HG02973 (cell line): ENCODE measurements around the gene TFG.

Source experiments
- ATAC-seq: cut with Tn5 transposase; IDR thresholded peaks from one replicate; pipeline ENCODE4 v1.9.1; 2021; ENCODE audit warnings: moderate library complexity; ENCODE audit not compliant: unreplicated experiment

The TFG gene

DNA sequence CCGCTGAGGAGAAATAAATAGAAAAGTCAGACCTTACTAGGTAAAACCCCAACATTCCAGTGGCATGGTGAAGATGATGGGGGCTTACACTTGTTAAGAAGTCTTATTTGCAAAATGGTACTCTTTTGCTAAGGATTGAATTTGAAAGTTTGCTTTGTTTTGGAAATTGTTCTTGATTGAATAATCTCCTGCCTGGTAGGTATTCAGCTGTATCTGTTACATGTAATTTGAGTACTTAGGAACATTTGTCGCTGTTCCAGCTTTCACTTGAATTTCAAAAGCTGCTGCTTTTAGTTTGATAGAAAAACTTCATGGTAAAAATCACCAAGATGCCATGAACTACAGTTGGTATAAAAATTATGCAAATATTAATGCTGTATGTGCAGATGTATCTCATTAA lies 44.6 kb downstream of the TFG start:
- no peak for ATAC-seq

DNA sequence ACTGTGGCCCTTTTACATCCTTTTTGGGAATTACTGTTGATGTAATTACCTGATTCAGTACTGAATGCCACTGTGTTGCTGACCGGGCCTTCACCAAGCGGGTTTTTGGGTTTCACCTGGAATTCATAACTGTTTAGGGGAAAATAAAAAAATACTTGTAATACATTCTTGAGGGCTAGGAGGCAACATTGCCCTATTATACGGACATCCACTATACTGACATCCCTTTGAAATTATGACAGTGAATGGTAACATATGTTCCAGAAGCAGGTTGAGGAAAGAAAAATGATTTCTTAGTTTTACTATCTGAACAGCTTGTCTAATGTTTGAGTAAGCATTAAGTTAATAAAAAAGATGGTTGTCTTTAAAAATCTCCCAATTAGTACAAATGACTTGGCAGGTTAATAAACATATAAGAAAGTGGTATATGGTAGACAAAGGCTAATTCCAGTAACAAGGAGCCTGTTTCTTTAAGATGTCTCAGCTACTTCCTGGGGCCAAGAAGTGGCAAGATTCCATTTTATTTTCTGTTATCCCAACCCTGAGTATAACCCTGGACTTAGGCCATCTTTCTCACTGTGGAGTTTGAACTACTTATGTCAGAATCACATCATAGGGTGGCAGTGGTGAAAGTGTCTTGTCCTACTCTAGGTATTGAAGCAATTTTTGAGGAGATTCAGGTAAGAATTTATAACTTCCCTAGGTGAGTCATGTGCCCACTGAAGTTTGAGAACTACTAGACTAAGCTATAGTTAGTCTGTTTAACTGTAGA lies 45.5 kb downstream of the TFG start:
- ATAC-seq, result no peak

DNA sequence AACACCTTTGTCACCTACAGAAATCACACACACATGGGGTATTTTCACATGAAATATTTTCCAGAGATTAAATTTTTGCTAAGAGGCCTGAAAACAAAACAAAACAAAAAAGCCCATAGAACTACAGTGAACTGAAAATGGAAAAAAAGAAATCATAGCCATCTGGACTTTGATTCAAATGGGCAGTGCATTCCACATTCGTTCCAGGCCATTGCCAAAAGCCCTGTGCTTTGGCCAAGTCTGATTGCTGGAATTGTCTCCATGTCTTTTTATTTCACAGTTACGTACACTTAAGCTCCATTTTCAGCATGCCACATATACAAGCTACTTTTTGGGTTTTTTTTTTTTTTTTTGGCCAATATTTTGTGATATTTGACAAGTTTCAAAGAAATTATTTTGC lies 47.1 kb downstream of the TFG start:
- ATAC-seq, result no peak

DNA sequence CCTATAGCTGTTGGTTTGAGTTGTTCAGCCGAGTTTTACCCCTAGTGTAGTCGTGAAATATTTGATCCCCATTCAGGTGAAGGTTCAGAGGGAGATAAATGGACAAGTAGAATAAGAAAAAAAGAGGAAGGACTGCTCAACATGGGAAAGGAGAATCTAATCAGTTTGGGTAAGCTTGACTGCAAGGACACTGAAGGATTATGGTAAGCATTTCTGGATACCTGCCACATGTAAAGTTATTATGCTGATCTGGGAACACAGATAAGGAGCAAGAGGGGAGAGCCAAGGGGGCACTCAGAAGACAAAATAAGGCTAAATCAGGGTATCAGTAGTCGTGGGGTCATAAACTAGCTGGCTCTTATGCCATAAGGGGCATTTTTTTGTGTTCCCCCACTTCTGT lies 49.9 kb downstream of the TFG start:
- no peak for ATAC-seq

DNA sequence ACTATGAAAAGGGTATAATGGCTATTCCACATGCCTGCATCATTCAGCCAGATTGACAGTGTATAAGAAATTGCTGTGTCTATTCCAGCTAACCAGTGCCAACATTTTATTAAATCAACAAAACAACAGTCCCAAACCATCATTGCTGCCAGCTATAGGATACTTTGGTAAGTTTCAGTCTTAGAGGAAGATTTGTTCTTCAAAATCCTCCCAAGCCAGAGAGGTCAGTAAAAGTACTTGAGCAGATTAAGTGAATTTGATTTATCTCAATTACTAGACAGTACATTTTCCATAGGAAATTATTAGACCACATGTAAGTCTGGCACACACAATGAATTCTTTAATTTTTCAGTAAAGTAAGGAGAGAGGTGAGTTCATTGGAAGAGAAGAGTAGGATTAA lies 50.7 kb downstream of the TFG start:
- no peak for ATAC-seq

DNA sequence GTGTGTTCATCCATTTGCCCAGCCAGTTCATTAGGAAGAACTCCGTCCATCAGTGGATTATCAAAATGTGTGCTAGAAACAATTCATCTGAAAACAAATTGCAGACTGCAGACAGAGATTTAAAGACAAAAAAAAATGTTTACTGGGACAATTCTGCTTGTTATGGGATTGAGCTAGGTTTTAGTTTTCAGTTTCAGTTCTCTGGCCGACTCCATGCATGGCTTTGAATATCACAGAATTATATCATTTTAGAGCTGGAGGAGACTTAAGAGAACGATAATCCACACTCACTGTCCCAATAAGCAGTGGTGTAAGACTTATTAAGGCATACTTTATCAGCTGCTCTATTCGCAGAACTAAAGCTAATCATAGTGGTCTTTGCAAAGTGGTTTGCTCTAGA lies 51.1 kb downstream of the TFG start:
- no peak for ATAC-seq

DNA sequence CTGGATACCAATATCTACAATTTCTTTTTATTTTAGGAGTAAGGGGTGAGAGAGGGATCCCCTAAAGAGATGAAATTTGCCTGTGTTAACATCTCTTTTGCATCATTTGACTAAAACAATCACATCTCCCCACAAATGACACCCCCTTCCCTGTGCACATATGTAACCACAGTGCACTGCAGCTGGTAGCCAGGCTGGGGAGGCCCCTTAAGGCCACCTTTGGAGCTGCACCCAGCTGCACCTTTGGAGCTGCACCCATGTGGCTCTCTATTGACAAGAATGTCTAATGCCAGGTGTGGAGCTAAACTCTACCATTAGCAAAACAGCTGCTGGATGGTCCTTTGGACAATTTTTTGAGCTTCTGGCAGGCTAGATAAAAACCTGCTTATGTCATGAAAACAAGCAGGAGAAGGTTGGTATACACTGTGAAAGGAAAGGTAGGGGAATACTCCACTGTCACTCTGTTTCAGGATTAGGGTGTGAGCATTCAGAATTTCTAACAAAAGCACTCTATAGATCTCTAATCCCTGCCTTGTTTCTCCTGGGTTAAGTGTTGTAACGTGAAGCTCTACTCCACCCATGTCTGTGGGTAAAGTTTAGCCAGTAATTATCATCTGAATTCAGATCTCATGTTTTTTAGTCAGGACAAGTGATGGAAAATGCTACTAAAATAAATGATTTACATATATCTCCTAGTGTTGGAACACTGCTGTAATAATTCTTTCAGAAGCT lies 52.1 kb downstream of the TFG start:
- peak; percentile 77 for ATAC-seq

DNA sequence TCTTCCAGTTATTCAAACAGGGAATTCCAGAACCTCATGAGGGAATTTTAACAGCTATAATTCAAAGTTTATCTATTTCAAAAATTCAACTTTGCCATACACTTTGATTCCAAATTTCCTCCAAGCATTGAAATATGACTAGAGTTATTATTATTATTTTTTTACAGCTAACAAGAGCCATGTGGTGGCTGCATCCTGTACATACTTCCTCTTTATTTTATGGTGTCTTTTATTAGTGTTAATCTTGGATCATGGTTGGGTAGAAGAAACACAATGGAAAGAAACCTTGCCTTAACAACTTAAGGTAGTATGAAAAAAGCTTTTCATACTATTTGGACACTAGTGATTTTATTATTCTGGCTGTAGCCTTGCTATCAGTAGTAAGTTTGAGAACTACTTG lies 52.7 kb downstream of the TFG start:
- ATAC-seq, result no peak

DNA sequence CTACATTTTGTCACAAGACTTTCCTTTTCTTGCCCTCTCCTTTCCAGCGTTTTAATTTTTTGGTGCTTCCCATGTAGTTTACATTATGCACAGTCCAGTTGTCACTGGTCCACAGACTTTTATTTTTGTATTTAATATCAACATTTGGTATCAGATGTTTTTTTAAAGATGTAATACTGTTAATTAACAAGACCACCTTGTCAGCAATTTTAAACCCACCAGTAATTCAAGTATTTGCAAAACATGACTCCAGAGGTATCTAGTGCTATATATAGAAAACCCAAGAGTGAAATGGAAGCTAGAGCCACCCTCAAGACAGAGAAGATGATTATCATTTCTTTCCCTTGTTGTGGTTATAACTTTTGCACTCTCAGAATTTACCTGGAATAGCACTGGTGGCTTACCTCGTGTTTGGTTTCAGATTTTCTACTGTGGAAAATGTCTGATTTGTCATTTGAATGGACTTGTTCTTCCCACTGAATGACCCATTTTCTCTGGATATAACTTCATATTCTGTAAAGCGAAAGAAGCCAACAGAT lies 56.2 kb downstream of the TFG start:
- ATAC-seq, result no peak

DNA sequence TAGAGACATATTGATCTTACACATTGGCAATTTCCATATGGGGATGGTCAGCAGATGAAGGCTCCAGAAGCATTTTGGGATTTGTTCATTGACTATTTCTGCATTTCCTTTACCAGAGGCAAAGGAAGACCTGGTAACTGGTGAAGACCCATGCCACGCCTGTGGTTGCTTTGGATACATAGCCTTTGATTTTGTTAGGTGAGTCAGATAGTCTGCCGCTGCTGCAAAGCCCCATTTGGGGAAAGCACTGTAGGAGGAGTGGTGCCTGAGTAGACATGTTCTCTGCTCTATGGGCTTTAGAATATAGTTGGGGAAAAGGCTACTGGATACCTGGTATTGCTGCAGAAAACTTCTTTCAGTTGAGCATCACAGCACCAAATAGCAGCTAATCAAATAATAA lies 56.8 kb downstream of the TFG start:
- ATAC-seq, result no peak

DNA sequence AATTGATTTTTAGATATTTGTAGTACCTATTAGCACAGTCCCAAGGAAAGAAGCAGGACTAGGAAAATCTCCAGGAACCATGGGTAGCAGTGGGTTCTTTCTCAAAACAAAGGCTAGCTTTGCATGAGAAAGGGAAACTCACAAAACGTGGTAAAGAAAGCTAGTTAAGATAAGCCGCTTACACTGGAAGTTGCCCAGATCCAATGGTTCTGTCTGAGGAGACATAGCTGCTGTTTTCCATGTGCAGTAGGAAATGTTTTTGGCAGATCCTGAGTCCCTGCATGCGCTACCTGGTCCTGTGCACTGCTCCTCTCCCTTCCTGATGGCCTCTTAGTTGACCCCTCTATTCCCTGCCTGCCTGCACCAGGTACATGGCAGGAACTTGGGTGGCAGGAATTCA lies 60.4 kb downstream of the TFG start:
- ATAC-seq, result no peak

DNA sequence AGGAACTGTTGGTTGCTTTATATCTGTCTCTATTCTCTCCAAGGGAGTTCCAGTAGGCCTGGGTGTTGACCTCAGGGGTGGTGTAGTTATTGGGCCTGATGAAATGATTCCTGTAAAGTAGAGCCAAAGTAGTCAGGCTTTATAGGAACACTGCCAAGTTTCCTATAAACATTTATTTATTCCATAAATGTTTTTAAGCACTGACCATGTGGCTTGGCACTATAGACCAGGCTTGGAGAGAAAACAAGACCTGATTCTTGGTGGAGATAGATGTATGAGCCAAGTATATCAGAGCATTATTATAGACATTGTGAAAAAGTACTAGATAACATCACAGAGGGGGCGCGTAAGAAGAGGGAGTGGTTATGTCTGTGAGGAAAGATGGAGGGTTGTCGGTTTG lies 65.9 kb downstream of the TFG start:
- no peak for ATAC-seq

DNA sequence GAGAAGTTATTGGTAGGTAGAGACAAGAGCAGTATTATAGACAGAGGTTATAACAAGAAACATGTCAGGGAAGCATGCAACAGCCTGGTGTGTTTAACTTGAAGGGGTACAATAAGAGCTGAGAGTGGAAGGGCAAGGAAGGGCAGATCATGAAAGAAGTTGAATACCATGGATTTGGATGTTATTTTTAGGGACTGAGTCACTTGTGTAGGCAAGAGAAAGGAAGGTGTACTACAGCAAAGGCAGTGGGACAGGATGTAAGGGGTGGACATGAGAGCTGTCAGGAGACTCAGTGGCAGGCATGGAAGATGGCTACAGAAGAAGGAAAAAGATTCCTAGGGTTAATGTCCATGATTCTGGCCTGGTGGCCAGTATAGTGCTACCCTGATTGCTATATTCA lies 66.4 kb downstream of the TFG start:
- no peak for ATAC-seq

DNA sequence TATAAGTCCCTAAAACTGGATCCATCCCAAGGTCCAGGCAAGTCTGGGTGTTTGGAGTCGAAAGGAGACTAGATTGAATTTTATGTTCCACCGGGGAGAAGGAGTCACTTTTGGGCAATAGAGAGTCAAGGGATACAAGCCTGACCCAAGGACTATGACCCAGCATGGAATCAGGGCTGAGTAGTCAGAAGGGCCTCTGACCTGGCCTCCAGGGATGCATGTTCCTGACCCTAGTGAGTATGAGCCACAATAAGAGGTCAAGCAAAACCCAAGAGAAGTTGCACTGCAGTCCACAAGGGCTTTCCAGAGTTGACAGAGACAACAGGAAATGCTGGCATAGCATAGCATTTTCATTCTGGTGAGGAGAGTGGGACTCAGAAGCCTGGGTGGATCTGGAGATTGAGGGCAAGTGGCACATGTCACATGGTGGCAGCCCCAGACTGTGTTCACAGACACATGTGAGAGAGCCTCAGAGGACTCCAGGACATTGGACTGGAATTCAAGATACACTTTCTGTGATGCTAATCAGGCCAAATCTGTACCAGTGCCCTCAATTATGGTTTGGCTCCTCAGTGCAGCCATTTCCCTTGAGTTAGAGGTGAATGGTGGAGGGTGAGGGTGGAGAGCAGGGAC lies 66.9 kb downstream of the TFG start:
- no peak for ATAC-seq

DNA sequence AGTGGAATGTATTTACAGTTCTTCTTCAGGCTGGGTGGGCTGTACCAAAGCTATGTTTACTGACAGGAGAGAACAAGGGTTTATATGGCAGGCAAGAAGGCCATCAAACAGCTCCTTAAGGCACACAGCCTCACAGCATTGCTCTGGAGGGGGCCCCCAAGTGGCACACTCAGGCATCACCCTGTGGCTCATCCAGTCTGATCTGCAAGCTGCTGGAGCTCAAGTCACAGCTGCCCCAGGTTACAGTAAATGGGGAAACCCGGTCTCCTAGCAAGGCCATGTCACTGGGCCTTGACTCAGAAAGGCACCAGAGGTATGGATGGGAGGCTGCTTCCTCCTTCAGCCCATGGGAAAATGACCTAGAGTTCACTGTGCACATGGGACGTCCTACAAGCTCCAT lies 67.5 kb downstream of the TFG start:
- no peak for ATAC-seq

DNA sequence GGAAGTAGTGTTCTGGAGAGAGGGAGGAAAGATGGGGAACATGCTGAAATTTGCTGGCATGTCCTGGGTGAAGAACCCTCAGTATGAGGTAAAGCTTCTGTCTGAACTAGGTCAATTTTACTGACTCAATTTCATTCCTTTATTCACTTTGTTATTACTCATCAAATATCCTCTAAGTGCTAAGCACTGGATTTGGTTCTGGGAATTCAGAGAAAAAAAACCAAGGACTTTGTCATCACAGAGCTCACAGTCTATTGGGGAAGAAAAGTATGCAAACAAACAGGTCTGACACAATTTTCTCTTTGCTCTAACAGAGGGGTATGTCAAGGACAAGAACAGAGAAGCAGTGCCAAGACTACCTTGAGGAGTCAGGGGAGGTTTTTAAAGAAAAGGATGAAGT lies 68.0 kb downstream of the TFG start:
- no peak for ATAC-seq

DNA sequence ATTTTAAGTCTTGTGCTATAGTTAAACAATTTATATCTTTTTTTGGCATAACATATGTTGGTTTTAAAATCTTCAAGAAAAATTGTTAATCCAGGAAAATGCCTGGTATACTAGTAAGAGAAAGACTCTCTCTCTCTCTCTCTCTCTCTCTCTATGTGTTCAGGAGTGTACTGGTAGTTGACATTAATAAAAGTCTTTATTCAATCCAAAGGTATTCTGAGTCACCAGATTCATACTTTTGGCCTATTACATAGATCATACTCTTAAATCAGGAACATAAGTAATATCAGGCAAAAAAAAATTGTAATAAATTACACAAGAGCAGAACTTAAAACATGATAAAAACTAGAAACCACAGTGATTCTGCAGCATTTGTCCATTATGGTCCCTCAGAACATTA lies 70.2 kb downstream of the TFG start:
- ATAC-seq, result no peak

DNA sequence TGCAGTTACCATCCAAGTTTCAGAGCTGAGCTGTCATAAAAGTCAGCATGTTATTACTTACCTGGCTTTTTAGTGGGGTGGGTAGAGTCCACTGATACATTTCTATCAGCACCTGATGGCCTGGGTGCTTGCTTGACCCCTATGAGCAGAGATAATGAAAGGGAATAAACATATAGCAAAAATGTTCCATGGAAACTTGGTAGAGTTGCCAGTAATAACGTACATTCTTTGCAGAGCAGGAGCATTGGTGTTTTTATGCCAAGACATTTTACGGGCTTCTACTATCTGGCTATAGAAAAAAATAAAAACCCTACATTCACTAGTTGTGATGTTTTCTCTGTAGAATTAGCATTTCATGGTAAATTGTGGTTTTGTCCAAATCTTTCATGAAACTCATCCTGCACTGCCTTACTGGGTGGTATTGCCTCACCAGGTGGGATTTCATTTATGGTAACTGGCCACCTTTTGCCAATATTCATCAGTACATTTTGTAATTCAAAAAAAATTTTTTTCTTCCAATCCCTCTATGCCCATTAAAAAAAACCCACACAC lies 70.9 kb downstream of the TFG start:
- no peak for ATAC-seq

DNA sequence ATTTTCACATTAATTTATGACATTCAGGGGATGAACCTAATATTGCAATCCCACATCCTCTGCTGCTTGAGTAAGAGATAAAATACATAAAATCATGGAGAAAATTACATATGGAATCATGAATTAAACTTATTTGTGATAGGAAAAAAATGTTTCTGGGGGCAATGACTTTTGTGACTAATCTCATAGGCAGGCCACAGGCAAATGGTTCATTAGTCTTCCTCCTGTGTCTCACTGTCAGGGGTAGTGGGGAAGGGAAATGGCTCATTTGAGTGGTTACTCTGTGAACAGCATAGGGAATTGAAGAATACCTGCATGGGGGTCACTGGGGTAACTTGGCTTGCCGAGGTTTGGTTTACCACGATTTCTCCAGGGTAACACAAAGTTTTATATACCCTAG lies 72.0 kb downstream of the TFG start:
- no peak for ATAC-seq

DNA sequence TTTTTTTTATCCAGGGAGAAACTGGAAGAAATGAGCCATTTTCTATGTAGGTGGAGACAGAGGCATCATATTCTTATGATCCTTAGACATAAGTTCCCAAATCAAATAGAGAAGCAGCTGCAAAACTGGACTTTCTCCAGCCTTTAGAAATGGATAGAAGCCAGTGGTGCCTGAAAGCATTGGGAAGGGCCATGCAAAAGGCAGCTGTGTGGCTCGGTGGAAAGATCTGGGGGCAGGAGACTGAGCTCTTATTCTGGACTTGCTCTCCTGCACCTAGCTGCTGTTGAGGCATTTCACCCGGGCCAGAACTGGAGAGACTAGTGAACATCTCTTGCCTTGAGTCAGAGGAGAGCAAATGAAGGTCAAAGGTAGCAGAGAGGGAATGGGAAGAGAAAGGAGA lies 73.1 kb downstream of the TFG start:
- ATAC-seq, result no peak

DNA sequence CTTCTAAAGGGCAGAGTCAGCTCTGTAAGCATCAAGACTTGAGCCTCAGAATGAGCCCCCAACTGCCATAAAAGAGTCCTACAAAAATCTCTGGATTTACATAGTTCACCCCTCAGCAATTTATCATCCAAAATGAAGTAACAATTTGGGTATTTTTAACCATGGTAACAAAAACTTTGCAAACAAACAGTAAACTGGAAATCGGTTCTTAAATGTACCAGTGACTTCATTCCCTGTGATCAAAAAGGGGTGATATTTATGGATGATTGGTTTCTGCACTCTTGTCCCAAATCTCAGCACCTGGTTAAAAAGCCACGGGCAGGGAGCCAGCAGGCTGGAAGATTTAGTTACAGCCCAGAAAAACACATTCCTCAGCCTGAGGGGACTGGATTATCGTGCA lies 73.6 kb downstream of the TFG start:
- ATAC-seq, result no peak

DNA sequence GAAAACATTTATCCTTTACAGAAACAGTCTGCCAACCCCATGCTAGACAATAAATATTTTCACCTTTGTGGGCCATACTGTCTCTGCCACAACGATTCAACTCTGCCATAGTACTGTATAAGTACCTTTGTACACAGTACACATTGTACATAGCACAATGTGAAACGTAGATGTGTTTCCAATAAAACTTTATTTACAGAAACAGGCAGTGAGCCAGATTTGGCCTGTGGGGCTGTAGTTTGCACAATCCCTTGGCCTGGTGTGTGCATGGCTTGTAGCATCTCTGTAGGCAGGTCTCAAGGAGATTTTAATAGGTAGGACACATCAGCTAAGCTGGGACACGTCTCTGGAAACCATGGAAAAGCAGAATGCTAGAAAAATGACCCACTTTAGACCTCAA lies 74.3 kb downstream of the TFG start:
- ATAC-seq, result no peak
